ES-I3 (cell line): ENCODE results near the gene TAS2R14.

ENCODE experiments used
- H3K36me3 ChIP-seq: 2 replicates; pipeline ENCODE4 v1.6.1; 2013; ENCODE audit warnings: mild to moderate bottlenecking, low read length, control low read depth, moderate library complexity; ENCODE audit not compliant: insufficient read depth
- H3K4me1 ChIP-seq: 2 replicates; pipeline ENCODE4 v1.6.1; 2013; ENCODE audit warnings: mild to moderate bottlenecking, control low read depth, low read length; ENCODE audit not compliant: insufficient read depth
- H3K9ac ChIP-seq: 2 replicates; pipeline ENCODE4 v1.6.1; 2013; ENCODE audit warnings: low read depth, mild to moderate bottlenecking, low read length, moderate library complexity
- H3K9me3 ChIP-seq: 2 replicates; pipeline ENCODE4 v1.6.1; 2013; ENCODE audit warnings: mild to moderate bottlenecking, low read length, moderate library complexity; ENCODE audit not compliant: control insufficient read depth, insufficient read depth

Gene TAS2R14

DNA sequence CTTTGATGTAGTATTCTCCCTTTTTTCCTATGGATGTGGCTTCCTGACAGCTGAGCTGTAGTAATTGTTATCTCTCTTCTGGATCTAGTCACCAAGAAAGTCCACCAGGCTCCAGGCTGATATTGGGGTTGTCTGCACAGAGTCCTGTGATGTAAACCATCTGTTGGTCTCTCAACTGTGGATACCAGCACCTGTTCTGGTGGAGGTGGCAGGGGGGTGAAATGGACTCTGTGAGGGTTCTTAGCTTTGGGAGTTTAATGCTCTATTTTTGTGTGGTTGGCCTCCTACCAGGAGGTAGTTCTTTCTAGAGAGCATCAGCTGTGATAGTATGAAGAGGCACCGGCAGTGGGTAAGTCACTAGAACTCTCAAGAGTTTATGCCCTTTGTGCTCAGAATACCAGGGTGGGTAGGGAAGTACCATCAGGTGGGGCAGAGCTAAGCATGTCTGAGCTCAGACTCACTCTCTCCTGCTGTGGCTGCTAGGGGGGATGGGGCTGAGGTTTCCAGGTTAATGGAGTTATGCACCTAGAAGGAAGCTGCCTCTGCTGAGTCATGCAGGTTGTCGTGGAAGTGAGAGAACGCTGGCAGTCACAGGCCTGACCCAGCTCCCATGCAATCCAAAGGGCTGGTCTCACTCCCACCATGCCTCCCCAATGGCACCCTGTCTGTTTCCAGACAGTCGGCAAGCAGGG is 3.0 kb upstream of the TAS2R14 start:
- H3K4me1 ChIP-seq, result peaks cover 14% of the 10 kb centered on the region; the same call in 1 of the 2 replicates
- no peak overlapping the region for H3K9ac ChIP-seq
- peaks cover 8% of the 10 kb centered on the region for H3K9me3 ChIP-seq
- H3K36me3 ChIP-seq, result no peaks in the 10 kb centered on the region

DNA sequence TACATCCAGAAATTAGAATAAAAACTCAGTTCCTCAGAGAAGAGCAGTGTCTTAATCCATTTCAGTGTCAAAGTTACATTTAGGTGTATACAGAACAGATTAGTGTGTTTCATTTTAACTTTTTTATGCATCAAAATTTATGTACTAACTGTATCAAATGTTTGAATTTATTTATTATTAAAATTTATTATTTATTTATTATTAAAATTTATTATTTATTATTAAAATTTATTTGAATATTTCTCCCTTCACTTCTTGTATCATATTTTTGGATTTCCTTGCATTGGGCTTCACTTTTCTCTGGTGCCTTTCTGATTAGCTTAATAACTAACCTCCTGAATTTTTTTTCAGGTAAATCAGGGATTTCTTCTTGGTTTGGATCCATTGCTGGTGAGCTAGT is 2.3 kb upstream of the TAS2R14 start:
- Histone ChIP-seq H3K9me3 (peaks cover 6% of the 10 kb centered on the region), H3K36me3 (no peaks in the 10 kb centered on the region), H3K9ac (no peak overlapping the region), H3K4me1 (peaks cover 14% of the 10 kb centered on the region; the same call in 1 of the 2 replicates)

DNA sequence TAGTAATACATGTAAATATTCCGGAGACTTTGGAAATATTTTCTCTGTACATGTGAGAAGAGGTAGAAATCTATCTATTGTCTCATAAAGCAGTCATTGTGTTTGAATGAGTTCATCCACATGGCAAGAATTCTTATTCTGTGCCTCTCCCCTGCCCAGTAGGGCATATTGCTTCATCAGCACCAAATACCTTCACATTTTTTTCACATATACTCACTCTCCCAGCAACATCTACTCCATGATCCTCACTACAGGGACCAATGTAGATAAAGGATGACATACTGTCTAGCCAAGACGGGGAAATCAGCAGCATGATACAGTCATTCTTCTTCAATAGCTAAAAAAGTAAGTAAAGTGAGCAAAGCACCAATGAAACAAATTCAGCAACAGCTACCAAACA is 1.3 kb upstream of the TAS2R14 start:
- no peak overlapping the region for H3K9ac ChIP-seq
- H3K36me3 ChIP-seq, result no peaks in the 10 kb centered on the region
- H3K9me3 ChIP-seq, result peaks cover 6% of the 10 kb centered on the region
- peaks cover 14% of the 10 kb centered on the region; the same call in 1 of the 2 replicates for H3K4me1 ChIP-seq

DNA sequence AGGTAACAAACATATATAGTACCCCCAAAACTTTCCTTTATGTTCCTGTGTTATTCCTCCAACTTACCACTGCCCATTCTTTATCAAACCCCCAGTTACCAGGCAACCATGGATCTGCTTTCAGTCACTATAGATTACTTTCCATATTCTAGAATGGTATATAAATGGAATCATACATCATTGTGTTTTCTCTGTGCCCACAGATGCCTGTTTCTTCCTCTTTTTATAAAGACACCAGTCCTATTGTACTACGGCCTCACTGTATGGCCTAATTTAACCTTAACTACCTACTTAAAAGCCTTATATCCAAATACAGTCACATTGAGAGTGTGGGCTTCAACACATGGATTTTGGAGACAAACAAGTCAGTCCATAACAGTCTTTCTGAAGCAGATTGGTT is 2.6 kb downstream of the TAS2R14 start:
- H3K9ac ChIP-seq, result no peak overlapping the region
- no peaks in the 10 kb centered on the region for H3K9me3 ChIP-seq
- peaks cover 3% of the 10 kb centered on the region; the same call in 1 of the 2 replicates for H3K4me1 ChIP-seq
- H3K36me3 ChIP-seq, result no peaks in the 10 kb centered on the region

DNA sequence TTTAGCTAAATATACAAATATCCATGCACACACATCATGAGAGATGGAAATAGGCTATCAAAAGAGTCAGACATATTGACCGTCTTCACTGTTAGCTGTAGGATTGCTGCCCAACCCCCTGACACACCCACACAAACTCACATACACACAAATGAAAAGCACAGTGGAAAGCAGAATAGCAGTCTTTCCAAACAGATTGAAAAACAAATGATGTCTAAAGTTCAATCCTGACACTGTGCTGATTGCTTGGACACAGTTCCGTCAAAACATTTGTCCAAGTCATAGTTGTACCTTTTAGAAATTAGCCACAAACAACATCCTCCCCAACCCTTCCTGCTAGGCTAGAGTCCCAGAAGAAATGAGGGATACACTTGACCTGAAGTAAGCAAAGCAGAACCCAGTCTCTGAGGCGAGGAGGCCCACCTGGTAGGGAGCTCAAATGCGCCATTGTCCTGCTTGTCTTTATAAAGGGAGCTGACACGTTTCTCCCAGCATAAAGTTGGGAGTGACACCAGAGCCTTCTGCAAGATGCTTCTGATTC is 10.2 kb downstream of the TAS2R14 start, which contains the start of gene PRH2:
PRH2 (plus strand) TSS at position 491 of the 541 bp plus-strand sequence; CDS start at position 529, 38 bp downstream.
- no peaks in the 10 kb centered on the region for H3K9me3 ChIP-seq
- no peak within 1 kb of the TSS for H3K9ac ChIP-seq
- H3K4me1 ChIP-seq, result no peaks in the 10 kb centered on the region
- H3K36me3 ChIP-seq, result no peaks in the 10 kb centered on the region

DNA sequence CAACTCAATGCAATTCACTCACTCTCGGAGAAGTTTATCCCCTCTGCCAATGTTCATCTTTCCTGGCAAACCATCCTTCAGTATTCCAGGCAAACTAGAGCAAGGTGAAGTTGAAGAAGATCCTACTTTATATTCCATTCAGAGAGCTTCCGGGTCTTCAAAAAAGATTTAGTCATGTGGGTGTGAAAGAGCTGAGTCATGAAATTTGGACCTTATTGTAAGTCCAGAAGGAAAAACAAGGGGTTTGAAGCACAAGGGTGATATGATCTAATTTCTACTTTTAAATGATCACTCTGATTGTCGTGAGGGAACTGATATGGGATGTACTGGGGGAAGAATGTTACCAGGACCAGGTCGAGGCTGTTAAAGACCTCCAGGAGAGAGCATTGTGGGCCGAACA is 12.8 kb downstream of the TAS2R14 start:
- Histone ChIP-seq H3K4me1 (no peaks in the 10 kb centered on the region), H3K9ac (no peak overlapping the region), H3K36me3 (no peaks in the 10 kb centered on the region), H3K9me3 (no peaks in the 10 kb centered on the region)

DNA sequence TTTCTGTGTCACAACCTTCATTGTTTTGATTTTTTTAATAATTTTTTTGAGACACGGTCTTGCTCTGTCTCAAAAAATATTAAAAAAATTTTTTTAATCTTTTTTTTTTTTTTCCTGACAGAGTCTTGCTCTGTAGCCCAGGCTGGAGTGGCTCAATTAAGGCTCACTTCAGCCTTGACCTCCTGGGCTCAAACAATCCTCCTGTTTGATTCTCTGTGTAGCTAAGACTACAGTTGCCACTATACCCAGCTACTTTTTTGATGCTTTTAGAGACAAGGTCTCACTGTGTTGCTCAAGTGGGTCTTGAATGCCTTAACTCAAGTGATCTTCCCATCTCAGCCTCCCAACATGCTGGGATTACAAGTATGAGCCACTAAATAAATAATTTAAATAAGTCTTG is 19.3 kb downstream of the TAS2R14 start:
- Histone ChIP-seq H3K9ac (no peak overlapping the region), H3K4me1 (no peaks in the 10 kb centered on the region), H3K9me3 (no peaks in the 10 kb centered on the region), H3K36me3 (no peaks in the 10 kb centered on the region)

DNA sequence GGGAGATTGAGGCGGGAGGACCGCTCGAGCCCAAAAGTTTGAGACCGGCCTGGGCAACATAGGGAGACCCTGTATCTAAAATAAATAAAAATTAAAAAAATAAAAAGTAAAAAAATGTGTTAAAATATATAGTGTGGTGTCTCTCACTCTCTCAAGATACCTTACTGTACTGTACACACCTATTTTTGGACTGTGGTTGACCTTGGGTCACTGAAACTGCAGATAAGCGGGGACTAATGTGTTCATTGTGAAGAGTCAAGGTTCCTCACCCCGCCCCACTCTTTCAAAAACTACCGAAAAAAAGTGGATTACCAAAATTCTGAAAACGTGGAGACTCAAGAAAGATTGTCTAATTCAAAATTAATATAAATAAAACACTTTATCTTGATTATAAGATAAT is 28.7 kb downstream of the TAS2R14 start:
- H3K4me1 ChIP-seq, result no peaks in the 10 kb centered on the region
- H3K36me3 ChIP-seq, result no peaks in the 10 kb centered on the region
- H3K9me3 ChIP-seq, result no peaks in the 10 kb centered on the region; the same call in 1 of the 2 replicates
- H3K9ac ChIP-seq, result no peak overlapping the region

DNA sequence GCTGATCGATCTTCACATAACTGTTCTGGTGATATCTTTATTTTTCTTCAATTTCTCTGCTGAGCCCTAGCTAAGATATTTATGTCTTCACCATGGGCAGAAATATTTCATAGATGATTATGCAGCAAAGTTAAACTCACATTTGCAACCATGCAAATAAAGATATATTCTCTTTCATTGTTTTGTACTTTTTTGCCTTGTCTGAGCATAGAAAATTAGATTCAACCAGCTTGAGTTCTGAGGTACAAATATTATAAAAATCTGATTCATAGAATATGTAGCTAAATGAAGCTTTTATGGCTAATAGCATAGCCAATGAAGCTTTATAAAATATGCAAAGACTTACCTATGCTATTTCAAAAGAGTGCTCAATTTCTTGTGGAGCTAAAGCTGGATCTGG is 29.6 kb downstream of the TAS2R14 start, which contains the start of gene TAS2R13:
TAS2R13 (minus strand) TSS at position 101 of the 400 bp plus-strand sequence. CDS start 264 bp downstream, outside the sequence.
- Histone ChIP-seq H3K9me3 (no peaks in the 10 kb centered on the region; the same call in 1 of the 2 replicates), H3K9ac (no peak within 1 kb of the TSS), H3K4me1 (no peaks in the 10 kb centered on the region), H3K36me3 (no peaks in the 10 kb centered on the region; the same call in 1 of the 2 replicates)

DNA sequence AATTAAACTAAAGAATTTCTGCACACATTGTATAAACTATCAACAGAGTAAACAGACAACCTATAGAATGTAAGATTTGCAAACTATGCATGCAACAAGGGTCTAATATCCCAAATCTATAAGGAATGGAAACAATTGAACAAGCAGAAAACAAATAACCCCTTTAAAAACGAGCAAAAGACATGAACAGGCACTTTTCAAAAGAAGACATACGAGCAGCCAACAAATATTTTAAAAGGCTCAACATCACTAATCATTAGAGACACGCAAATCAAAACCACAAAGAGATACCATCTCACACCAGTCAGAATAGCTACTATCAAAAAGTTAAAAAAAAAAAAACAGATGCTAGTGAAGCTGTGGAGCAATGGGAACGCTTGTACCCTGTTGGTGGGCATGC is 34.4 kb downstream of the TAS2R14 start:
- Histone ChIP-seq H3K9me3 (peaks cover 9% of the 10 kb centered on the region), H3K9ac (no peak overlapping the region), H3K36me3 (no peaks in the 10 kb centered on the region; the same call in 1 of the 2 replicates), H3K4me1 (no peaks in the 10 kb centered on the region)

DNA sequence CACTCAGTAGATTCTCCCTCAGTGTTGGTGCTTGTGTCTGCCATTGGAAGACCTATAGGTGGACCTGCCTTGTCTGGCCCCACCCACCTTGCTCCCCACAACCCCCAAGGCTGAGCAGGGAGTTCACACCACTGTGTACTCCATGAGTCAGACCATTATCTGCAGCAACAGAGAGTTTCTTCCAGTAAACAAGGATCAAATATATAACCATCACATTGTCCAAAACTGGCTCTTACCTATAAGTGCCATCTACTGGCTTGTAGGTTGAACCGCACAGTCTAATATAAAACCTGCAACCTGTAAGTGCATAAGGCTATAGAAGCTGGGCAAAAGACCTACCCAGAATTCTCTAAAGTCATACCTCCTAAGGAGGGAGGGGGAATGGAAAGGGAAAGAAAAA is 37.6 kb downstream of the TAS2R14 start:
- Histone ChIP-seq H3K9ac (no peak overlapping the region), H3K4me1 (no peaks in the 10 kb centered on the region), H3K9me3 (peaks cover 9% of the 10 kb centered on the region), H3K36me3 (no peaks in the 10 kb centered on the region; the same call in 1 of the 2 replicates)

DNA sequence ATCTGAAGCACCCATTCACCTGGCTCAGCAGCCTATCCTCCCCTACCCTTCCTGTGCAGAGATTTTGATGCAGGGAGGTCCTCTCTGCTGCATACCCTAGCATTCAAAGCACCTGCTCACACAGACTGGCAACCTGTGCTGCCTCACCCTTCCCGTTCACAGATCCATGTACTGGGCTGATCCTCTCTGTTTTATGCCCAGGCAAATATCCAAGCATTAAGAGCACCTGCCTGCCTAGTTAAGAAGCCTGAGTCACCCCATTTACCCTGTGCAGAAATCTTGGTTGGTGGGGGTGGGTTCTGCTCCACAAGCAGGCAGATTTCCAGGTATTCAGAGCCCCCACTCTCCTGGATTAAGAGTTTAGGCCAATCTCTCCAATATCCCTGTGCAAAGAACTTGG is 38.1 kb downstream of the TAS2R14 start:
- H3K4me1 ChIP-seq, result no peaks in the 10 kb centered on the region
- no peak overlapping the region for H3K9ac ChIP-seq
- H3K36me3 ChIP-seq, result no peaks in the 10 kb centered on the region; the same call in 1 of the 2 replicates
- peaks cover 9% of the 10 kb centered on the region for H3K9me3 ChIP-seq

DNA sequence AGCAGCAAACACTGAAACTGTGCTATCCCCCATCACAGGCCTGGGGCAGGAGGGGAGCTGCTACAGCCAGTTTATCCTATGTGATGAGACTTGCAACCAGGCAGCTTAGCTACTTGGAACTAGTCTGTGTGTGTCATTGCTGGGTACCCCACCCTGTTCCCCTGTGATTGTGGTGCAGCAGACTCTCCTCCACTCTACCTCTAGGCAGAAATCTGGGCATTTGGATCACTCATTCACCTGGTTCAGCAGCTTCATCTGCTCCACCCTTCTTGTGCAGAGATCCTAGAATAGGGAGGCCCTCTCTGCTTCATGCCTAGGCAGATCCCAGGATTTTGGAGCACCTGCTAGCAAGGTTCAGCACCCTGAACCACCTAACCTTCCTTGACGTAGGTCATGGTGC is 38.5 kb downstream of the TAS2R14 start:
- Histone ChIP-seq H3K36me3 (no peaks in the 10 kb centered on the region; the same call in 1 of the 2 replicates), H3K9ac (no peak overlapping the region), H3K9me3 (peaks cover 9% of the 10 kb centered on the region), H3K4me1 (no peaks in the 10 kb centered on the region)

DNA sequence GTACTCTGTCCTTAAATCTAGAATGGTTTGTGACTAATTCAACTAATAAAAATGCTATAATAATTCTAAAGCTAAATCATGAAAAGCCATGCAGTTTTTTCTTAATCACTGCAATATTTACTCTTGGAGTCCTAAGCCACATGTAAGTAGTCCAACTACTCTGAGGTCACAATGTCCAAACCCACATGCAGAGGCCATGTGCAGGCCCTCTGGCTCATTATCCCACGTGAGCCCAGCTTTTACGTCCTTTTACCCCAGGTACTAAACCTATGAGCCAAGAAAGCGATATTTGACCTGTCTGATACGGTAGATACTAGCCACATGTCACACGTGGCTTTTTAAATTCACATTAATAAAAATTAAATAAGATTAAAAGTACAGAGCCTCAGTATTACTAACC is 42.2 kb downstream of the TAS2R14 start:
- no peaks in the 10 kb centered on the region; the same call in 1 of the 2 replicates for H3K9me3 ChIP-seq
- H3K36me3 ChIP-seq, result no peaks in the 10 kb centered on the region
- H3K4me1 ChIP-seq, result no peaks in the 10 kb centered on the region

DNA sequence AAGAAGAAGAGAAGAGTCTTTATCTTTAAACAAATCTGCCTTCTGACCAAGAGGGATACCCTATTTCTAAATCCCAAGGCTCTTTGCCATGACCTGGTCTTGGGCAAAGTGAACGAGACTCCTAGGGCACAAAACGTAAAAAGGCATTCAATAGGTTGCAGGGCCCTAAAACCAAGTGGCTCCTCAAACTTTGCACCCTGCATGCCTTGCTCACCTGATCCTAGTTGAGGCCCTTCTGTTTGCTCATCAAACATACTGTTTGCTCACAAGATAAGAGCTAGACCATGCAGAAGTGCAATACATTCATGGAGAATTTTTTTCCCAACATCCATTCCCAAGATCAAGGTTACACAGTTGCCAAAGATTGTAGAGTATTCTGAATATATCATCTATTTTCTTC is 47.1 kb downstream of the TAS2R14 start:
- no peaks in the 10 kb centered on the region for H3K36me3 ChIP-seq
- no peaks in the 10 kb centered on the region for H3K9me3 ChIP-seq
- H3K4me1 ChIP-seq, result no peaks in the 10 kb centered on the region
- no peak overlapping the region for H3K9ac ChIP-seq

More for the DNA sequence above, 42.2 kb downstream of the TAS2R14 start:
- no peak overlapping the region for H3K9ac ChIP-seq
